HG03103 (cell line): ENCODE measurements around the gene PDLIM5.
"Not testable (repeated sequence)": the region's sequence is repeated elsewhere in the genome, so short reads cannot be mapped to it uniquely, and the experiment has no call there.

Experiments used
- ATAC-seq: cut with Tn5 transposase; IDR thresholded peaks from one replicate; pipeline ENCODE4 v1.9.1; 2021; ENCODE audit warnings: low read depth; ENCODE audit not compliant: unreplicated experiment

PDLIM5 gene

GRCh38 chr4:94459462-94460161 lies 7.9 kb downstream of the PDLIM5 start:
- no peak for ATAC-seq

- ATAC-seq, result no peak
Measured at GRCh38 chr4:94461506-94461905, 9.8 kb downstream of the PDLIM5 start.

- no peak for ATAC-seq
Measured at GRCh38 chr4:94462572-94462971, 10.8 kb downstream of the PDLIM5 start.

GRCh38 chr4:94463771-94464170 lies 12.0 kb downstream of the PDLIM5 start:
- ATAC-seq, result no peak

- no peak for ATAC-seq
Measured at GRCh38 chr4:94466371-94466770, 14.6 kb downstream of the PDLIM5 start.

- no peak for ATAC-seq
Measured at GRCh38 chr4:94466923-94467322, 15.2 kb downstream of the PDLIM5 start.

- ATAC-seq, result no peak
Measured at GRCh38 chr4:94468093-94468769, 16.5 kb downstream of the PDLIM5 start.

GRCh38 chr4:94469221-94469784 lies 17.6 kb downstream of the PDLIM5 start:
- no peak for ATAC-seq

GRCh38 chr4:94470132-94470531 lies 18.4 kb downstream of the PDLIM5 start:
- no peak for ATAC-seq

- not testable (repeated sequence) for ATAC-seq
Measured at GRCh38 chr4:94470782-94471181, 19.0 kb downstream of the PDLIM5 start.

- no peak for ATAC-seq
Measured at GRCh38 chr4:94472056-94472826, 20.5 kb downstream of the PDLIM5 start.

- ATAC-seq, result no peak
Measured at GRCh38 chr4:94475050-94475449, 23.3 kb downstream of the PDLIM5 start.

GRCh38 chr4:94475794-94476193 lies 24.1 kb downstream of the PDLIM5 start:
- no peak for ATAC-seq

- ATAC-seq, result no peak
Measured at GRCh38 chr4:94477227-94477626, 25.5 kb downstream of the PDLIM5 start.

- ATAC-seq, result not testable (repeated sequence)
Measured at GRCh38 chr4:94478805-94479204, 27.1 kb downstream of the PDLIM5 start.

GRCh38 chr4:94479358-94480141 lies 27.8 kb downstream of the PDLIM5 start:
- no peak for ATAC-seq

- ATAC-seq, result no peak
Measured at GRCh38 chr4:94480362-94480951, 28.7 kb downstream of the PDLIM5 start.

- ATAC-seq, result no peak
Measured at GRCh38 chr4:94483895-94484294, 32.2 kb downstream of the PDLIM5 start.

GRCh38 chr4:94484818-94485217 lies 33.1 kb downstream of the PDLIM5 start:
- ATAC-seq, result no peak

- no peak for ATAC-seq
Measured at GRCh38 chr4:94486372-94486801, 34.6 kb downstream of the PDLIM5 start.
